Mesenchymal stem cell (in vitro differentiated cells and primary cell): ENCODE results near the gene SULT4A1.

ENCODE experiments used
- DNase-seq: peaks from one replicate; pipeline ENCODE4 v3.0.0-alpha.2; 2013
- H2AFZ ChIP-seq: one replicate; pipeline ENCODE4 v1.6.1; 2013; ENCODE audit warnings: low read depth, mild to moderate bottlenecking, control low read depth, inconsistent platforms, low read length, moderate library complexity
- H2AK5ac ChIP-seq: 2 replicates; pipeline ENCODE4 v1.6.1; 2013; ENCODE audit warnings: low read length, moderate library complexity, mild to moderate bottlenecking, inconsistent platforms; ENCODE audit not compliant: severe bottlenecking
- H2BK120ac ChIP-seq: one replicate; pipeline ENCODE4 v1.6.1; 2013; ENCODE audit warnings: low read depth, mild to moderate bottlenecking, inconsistent platforms, low read length, moderate library complexity
- H2BK12ac ChIP-seq, 2 experiments: one replicate each; pipeline ENCODE4 v1.6.1; 2013; ENCODE audit warnings: inconsistent platforms in 2 of 2, low read length in 2 of 2, mild to moderate bottlenecking in 2 of 2, moderate library complexity in 2 of 2, control low read depth in 1 of 2
- H2BK15ac ChIP-seq: one replicate; pipeline ENCODE4 v1.6.1; 2013; ENCODE audit warnings: mild to moderate bottlenecking, low read depth, inconsistent platforms; ENCODE audit not compliant: poor library complexity, severe bottlenecking
- H2BK5ac ChIP-seq: 2 replicates; pipeline ENCODE4 v1.6.1; 2013; ENCODE audit warnings: low read depth, mild to moderate bottlenecking, low read length, control low read depth, inconsistent platforms; ENCODE audit not compliant: poor library complexity, severe bottlenecking
- H3K14ac ChIP-seq, 2 experiments: one replicate each; pipeline ENCODE4 v1.6.1; 2013; ENCODE audit warnings: inconsistent platforms in 2 of 2, low read length in 2 of 2, control low read depth in 1 of 2, mild to moderate bottlenecking in 1 of 2, moderate library complexity in 1 of 2
- H3K18ac ChIP-seq, 2 experiments: one replicate each; pipeline ENCODE4 v1.6.1; 2013; ENCODE audit warnings: inconsistent platforms in 2 of 2, low read length in 2 of 2, control low read depth in 1 of 2, low read depth in 1 of 2, mild to moderate bottlenecking in 1 of 2
- H3K23ac ChIP-seq, 2 experiments: one replicate each; pipeline ENCODE4 v1.6.1; 2013; ENCODE audit warnings: inconsistent platforms in 2 of 2, low read length in 2 of 2, mild to moderate bottlenecking in 2 of 2, moderate library complexity in 2 of 2, control low read depth in 1 of 2
- H3K27ac ChIP-seq: 2 replicates; pipeline ENCODE4 v1.5.1; 2013; ENCODE audit warnings: mild to moderate bottlenecking, moderate library complexity, low read length, control low read depth, inconsistent platforms; ENCODE audit not compliant: poor library complexity, severe bottlenecking
- H3K27me3 ChIP-seq, 2 experiments: 2 replicates each; pipeline versions ENCODE4 v1.6.1 to v1.7.0; 2013; ENCODE audit warnings: low read length in 2 of 2, mild to moderate bottlenecking in 2 of 2, moderate library complexity in 2 of 2, control low read depth in 1 of 2, inconsistent platforms in 1 of 2; ENCODE audit not compliant: control insufficient read depth in 1 of 2, insufficient read depth in 1 of 2
- H3K36me3 ChIP-seq, 2 experiments: 2 replicates each; pipeline versions ENCODE4 v1.6.1 to v1.7.0; 2013; ENCODE audit warnings: low read length in 2 of 2, control low read depth in 1 of 2, inconsistent platforms in 1 of 2, low read depth in 1 of 2, mild to moderate bottlenecking in 1 of 2; ENCODE audit not compliant: insufficient read depth in 2 of 2, control insufficient read depth in 1 of 2
- H3K4ac ChIP-seq, 2 experiments: one replicate each; pipeline ENCODE4 v1.6.1; 2013; ENCODE audit warnings: inconsistent platforms in 2 of 2, low read length in 2 of 2, mild to moderate bottlenecking in 2 of 2, moderate library complexity in 2 of 2, control low read depth in 1 of 2, low read depth in 1 of 2
- H3K4me1 ChIP-seq: 2 replicates; pipeline ENCODE4 v1.6.1; 2013; ENCODE audit warnings: low read depth, low read length, control low read depth; ENCODE audit not compliant: control insufficient read depth, insufficient read depth
- H3K4me2 ChIP-seq: 2 replicates; pipeline ENCODE4 v1.6.1; 2013; ENCODE audit warnings: low read length, mild to moderate bottlenecking, inconsistent platforms; ENCODE audit not compliant: poor library complexity, severe bottlenecking
- H3K4me3 ChIP-seq, 2 experiments: 2 replicates each; pipeline versions ENCODE4 v1.5.1 to v1.7.0; 2013; ENCODE audit warnings: low read length in 2 of 2, mild to moderate bottlenecking in 2 of 2, control low read depth in 1 of 2, low read depth in 1 of 2; ENCODE audit not compliant: insufficient read depth in 1 of 2
- H3K79me1 ChIP-seq: replicated peaks from 2 replicates; pipeline ENCODE4 v1.6.1; 2013; ENCODE audit warnings: mild to moderate bottlenecking, control low read depth, low read length, inconsistent platforms; ENCODE audit not compliant: poor library complexity, severe bottlenecking
- H3K9ac ChIP-seq: 2 replicates; pipeline ENCODE4 v1.7.0; 2013; ENCODE audit warnings: mild to moderate bottlenecking, low read length, moderate library complexity
- H3K9me3 ChIP-seq: 2 replicates; pipeline ENCODE4 v1.7.0; 2013; ENCODE audit warnings: mild to moderate bottlenecking, low read length; ENCODE audit not compliant: control insufficient read depth
- H4K8ac ChIP-seq: one replicate; pipeline ENCODE4 v1.6.1; 2013; ENCODE audit warnings: inconsistent platforms, mild to moderate bottlenecking, low read length, moderate library complexity
- H4K91ac ChIP-seq: one replicate; pipeline ENCODE4 v1.6.1; 2013; ENCODE audit warnings: mild to moderate bottlenecking, low read length, inconsistent platforms
- WGBS: methylation state at CpG from one replicate; pipeline ENCODE4 v1.1.7; 2013; ENCODE audit warnings: mixed read lengths; 5-methylcytosine and 5-hydroxymethylcytosine counted together

The SULT4A1 gene

GRCh38 chr22:43795320-43795719 lies 67.0 kb downstream of the SULT4A1 start:
- no peak overlapping the region for H4K91ac ChIP-seq
- H3K4me2 ChIP-seq = no peak overlapping the region
- no peak overlapping the region for H3K23ac ChIP-seq
- H3K14ac ChIP-seq = no peak overlapping the region
- H3K79me1 ChIP-seq = no peaks in the 10 kb centered on the region
- no peak overlapping the region for H2BK5ac ChIP-seq
- 74% methylated on average over 6 of the region's 7 CpGs for WGBS
- H3K4me3 ChIP-seq = no peak overlapping the region
- no peak overlapping the region for H2BK15ac ChIP-seq
- no peaks in the 10 kb centered on the region for H3K27me3 ChIP-seq
- peaks cover 3% of the 10 kb centered on the region for H3K4me1 ChIP-seq
- no peak overlapping the region for H3K18ac ChIP-seq
- H4K8ac ChIP-seq = no peak overlapping the region
- H2AFZ ChIP-seq = no peak overlapping the region
- no peak overlapping the region for H3K27ac ChIP-seq
- DNase-seq = no peak
- H2BK12ac ChIP-seq = no peak overlapping the region
- no peak overlapping the region for H2BK120ac ChIP-seq
- peaks cover 7% of the 10 kb centered on the region for H3K9me3 ChIP-seq
- H3K9ac ChIP-seq = no peak overlapping the region
- H2AK5ac ChIP-seq = no peak overlapping the region
- H3K36me3 ChIP-seq = no peaks in the 10 kb centered on the region
- H3K4ac ChIP-seq = no peak overlapping the region

- Histone ChIP-seq H3K23ac (no peak overlapping the region), H3K27ac (no peak overlapping the region), H3K4me1 (no peaks in the 10 kb centered on the region), H3K18ac (no peak overlapping the region), H3K79me1 (no peaks in the 10 kb centered on the region), H2BK120ac (no peak overlapping the region), H3K9me3 (no peaks in the 10 kb centered on the region), H2AFZ (no peak overlapping the region), H2BK12ac (no peak overlapping the region), H3K27me3 (no peaks in the 10 kb centered on the region), H3K14ac (no peak overlapping the region), H3K9ac (no peak overlapping the region), H3K36me3 (no peaks in the 10 kb centered on the region), H4K8ac (no peak overlapping the region), H2BK15ac (no peak overlapping the region), H2BK5ac (no peak overlapping the region), H4K91ac (no peak overlapping the region), H3K4me3 (no peak overlapping the region), H2AK5ac (no peak overlapping the region), H3K4me2 (no peak overlapping the region), H3K4ac (no peak overlapping the region)
- 38% methylated on average over 4 of the region's 5 CpGs for WGBS
- no peak for DNase-seq
These were observed 69.4 kb downstream of the SULT4A1 start for GRCh38 chr22:43792905-43793304.

- Histone ChIP-seq H3K27ac (no peak overlapping the region), H2BK12ac (no peak overlapping the region), H3K4me2 (no peak overlapping the region), H3K23ac (no peak overlapping the region), H3K9me3 (no peaks in the 10 kb centered on the region), H3K27me3 (no peaks in the 10 kb centered on the region), H3K4me1 (no peaks in the 10 kb centered on the region), H4K8ac (no peak overlapping the region), H3K9ac (peak overlapping the region; percentile 37), H2AFZ (no peak overlapping the region), H2BK5ac (no peak overlapping the region), H3K18ac (no peak overlapping the region), H3K4ac (no peak overlapping the region), H3K79me1 (no peaks in the 10 kb centered on the region), H2BK120ac (no peak overlapping the region), H3K4me3 (no peak overlapping the region), H3K14ac (no peak overlapping the region), H2AK5ac (no peak overlapping the region), H4K91ac (no peak overlapping the region), H2BK15ac (no peak overlapping the region), H3K36me3 (no peaks in the 10 kb centered on the region)
- peak; percentile 72 for DNase-seq
- 43% methylated on average over 7 of the region's 7 CpGs for WGBS
These were observed 72.9 kb downstream of the SULT4A1 start for GRCh38 chr22:43789452-43789851.

GRCh38 chr22:43783777-43784176 lies 78.5 kb downstream of the SULT4A1 start:
- no peaks in the 10 kb centered on the region for H3K27me3 ChIP-seq
- DNase-seq = no peak
- no peak overlapping the region for H2BK5ac ChIP-seq
- no peak overlapping the region for H2BK120ac ChIP-seq
- H2AK5ac ChIP-seq = no peak overlapping the region
- H3K23ac ChIP-seq = no peak overlapping the region
- no peaks in the 10 kb centered on the region for H3K79me1 ChIP-seq
- H3K18ac ChIP-seq = no peak overlapping the region
- H3K36me3 ChIP-seq = no peaks in the 10 kb centered on the region
- no peak overlapping the region for H3K4ac ChIP-seq
- no peak overlapping the region for H3K27ac ChIP-seq
- H4K91ac ChIP-seq = no peak overlapping the region
- H2BK12ac ChIP-seq = no peak overlapping the region
- no peaks in the 10 kb centered on the region for H3K9me3 ChIP-seq
- no peak overlapping the region for H4K8ac ChIP-seq
- H3K4me1 ChIP-seq = no peaks in the 10 kb centered on the region
- 100% methylated on average over 1 of the region's 2 CpGs for WGBS
- no peak overlapping the region for H3K14ac ChIP-seq
- H3K4me3 ChIP-seq = no peak overlapping the region
- H3K4me2 ChIP-seq = no peak overlapping the region
- no peak overlapping the region for H2AFZ ChIP-seq
- H3K9ac ChIP-seq = no peak overlapping the region
- H2BK15ac ChIP-seq = no peak overlapping the region
